ENCODE results near the gene UGT8.
"Not testable (repeated sequence)": the region's sequence is repeated elsewhere in the genome, so short reads cannot be mapped to it uniquely, and the experiment has no call there.

DNA sequence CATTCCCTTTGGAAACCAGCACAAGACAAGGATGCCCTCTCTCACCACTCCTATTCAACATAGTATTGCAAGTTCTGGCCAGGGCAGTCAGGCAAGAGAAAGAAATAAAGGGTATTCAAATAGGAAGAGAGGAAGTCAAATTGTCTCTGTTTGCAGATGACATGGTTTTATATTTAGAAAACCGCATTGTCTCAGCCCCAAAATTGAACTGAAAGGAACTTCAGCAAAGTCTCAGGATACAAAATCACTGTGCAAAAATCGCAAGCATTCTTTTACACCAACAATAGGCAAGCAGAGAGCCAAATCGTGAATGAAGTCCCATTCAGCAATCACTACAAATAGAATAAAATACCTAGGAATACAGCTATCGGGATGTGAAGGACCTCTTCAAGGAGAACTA lies 72.1 kb downstream of the UGT8 start:
- not testable (repeated sequence) for TF ChIP-seq CTCF, POLR2A (IDR thresholded peaks at IDR 0.05)
